GM18511 (cell line): ENCODE results near the gene CRY2.
A peak's percentile ranks its signal among the peaks of the same experiment; 100 is the strongest.

Experiments used
- ATAC-seq: cut with Tn5 transposase; IDR thresholded peaks from one replicate; pipeline ENCODE4 v1.9.1; 2021; ENCODE audit warnings: mild to moderate bottlenecking, moderate library complexity; ENCODE audit not compliant: unreplicated experiment

Gene CRY2

DNA sequence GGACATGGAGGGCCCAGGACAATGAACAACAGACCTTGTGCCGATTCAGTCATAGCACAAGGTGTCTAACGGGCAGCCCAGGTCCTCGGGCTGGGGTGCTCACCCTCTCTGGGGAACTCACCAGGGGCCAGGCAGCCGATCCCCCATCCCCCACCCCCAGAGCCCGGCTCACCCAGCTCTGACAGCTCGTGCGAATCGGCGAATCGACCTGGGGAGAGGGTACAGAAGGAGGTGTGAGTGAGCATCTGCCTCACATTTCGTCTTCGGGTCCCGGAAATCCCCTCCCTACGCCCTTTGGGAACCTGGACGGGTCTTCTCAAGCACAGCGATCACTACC, 70.0 kb downstream of the CRY2 start:
- peak; percentile 1 for ATAC-seq

DNA sequence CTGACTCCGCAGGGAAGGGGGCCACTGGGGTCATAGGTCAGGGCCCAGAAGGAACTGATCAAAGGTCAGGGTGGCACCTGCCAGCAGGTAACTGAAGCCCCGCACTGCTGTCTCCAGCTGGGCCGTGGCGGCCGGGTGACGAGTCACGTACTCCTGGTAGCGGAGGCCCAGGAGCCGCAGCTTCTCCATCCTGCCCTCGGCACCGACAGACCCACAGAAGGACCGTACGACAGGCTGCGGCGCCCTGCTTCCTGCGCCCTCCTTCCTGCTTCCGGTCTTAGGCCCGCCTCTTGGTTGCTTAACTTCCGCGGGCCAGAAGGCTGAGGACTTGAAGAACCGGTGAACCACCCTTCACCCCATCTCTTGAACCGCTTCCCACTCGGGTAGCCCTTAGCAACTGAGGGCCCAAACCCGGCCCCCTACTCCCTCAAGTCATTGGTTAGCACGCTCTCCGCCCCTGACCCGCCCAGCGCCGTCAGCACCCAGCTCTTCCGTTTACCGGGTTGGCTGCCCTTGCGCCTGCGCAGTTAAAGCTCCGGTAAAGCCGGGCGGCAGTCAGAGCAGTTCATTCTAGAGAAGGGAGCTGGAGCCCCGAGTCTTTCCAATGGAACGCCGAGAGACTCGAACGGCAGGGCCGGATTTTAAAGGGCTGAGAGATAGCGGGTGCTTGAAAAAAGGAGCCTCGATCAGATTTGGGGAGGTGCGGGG, 70.5 kb downstream of the CRY2 start, which contains the start of gene PEX16:
Gene PEX16 (minus strand): TSS at position 255 of the 708 bp plus-strand sequence. CDS start 66 bp downstream, at position 189.
- peak; percentile 91 for ATAC-seq

DNA sequence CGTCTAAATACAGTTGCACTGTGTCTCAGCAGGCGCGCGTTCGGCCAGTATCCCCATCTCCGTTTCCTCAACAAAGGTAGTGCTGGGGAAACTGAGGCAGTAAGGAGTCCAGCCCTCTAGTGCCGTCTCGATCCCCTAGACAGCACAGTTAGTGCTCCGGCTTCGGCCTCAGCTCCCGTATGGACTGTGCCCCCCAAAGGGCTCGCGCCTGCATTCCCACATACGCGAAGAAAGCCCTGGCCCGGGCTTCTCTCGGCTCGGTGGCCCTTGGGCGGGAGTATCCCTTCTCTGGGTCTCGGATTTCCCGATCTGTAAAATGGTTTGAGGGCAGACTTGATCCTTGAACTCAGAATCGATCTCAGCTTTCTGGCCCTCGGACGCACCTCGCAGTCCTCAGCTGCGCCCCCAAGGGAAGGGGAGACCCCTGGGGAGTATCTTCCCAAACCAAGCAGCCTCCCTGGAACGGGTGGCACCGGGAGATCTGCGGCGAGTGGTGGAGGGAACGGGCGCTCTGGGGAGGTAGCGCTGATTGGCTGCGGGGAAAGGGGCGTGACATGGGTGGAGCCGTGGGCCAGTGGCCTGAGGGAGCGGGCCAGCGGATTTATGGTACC, 71.2 kb downstream of the CRY2 start:
- peak; percentile 44 for ATAC-seq

DNA sequence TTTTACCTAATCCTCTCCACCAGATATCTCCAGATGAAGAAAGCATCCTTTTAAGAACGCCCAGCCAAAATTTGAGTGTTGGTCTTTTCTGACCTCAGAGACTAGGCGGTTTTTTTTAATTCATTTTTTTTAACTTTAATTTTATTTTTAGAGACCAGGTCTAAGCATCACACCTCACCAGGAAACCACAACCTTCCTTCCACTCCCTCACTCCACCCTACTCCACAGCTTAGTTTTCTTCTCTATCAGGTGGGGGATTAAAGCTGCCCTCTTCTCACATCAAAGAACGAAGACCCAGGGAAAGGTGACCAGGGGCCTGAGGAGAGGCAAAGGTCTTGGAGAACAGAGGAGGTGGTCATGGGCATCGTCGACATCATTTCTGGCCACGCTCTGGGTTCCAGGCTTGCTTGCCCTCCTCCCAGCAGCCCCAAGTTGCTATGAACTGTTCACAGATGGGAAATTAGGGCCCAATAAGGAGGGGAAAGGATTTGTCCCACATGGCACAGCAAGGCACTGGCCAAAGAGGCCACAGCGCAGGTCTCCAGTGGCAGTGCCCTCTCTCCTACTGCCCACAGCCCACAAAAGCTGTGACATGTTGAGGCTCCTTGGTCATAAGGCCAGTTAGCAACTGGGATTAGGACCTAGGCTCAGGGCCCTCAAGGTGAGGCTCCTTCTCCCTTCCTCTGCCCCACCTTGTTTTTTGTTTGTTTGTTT, 71.8 kb downstream of the CRY2 start:
- ATAC-seq, result no peak

DNA sequence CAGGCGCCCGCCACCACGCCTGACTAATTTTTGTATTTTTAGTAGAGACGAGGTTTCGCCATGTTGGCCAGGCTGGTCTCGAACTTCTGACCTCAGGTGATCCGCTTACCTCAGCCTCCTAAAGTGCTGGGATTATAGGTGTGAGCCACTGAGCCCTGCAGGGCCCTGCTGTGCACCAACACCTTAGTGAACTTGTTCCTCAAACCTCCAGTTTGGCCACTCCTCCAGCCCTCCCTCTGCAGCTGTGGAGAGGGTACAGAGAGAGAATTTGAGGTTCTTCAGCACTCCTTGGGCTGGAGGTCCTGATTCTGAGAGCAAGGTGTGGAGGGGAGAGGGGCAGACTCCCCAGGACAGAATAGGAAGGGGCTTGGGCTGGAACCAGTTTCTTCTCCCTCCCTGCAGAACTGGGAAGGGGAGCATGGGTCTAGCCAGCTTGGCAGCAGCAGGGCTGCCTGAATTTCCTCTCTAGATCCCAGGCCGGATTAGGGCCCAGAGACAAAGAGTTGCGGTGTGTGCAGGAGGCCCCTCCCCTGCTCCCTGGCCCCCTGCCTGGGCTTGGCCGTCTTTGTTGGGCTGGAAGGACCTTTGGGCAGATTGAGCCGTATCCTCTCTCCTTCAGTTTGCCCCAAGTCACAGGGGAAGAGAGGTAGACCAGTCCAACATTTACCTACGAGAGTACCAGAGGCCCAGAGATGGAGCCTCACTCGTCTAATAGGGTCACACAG, 72.7 kb downstream of the CRY2 start:
- ATAC-seq, result no peak

DNA sequence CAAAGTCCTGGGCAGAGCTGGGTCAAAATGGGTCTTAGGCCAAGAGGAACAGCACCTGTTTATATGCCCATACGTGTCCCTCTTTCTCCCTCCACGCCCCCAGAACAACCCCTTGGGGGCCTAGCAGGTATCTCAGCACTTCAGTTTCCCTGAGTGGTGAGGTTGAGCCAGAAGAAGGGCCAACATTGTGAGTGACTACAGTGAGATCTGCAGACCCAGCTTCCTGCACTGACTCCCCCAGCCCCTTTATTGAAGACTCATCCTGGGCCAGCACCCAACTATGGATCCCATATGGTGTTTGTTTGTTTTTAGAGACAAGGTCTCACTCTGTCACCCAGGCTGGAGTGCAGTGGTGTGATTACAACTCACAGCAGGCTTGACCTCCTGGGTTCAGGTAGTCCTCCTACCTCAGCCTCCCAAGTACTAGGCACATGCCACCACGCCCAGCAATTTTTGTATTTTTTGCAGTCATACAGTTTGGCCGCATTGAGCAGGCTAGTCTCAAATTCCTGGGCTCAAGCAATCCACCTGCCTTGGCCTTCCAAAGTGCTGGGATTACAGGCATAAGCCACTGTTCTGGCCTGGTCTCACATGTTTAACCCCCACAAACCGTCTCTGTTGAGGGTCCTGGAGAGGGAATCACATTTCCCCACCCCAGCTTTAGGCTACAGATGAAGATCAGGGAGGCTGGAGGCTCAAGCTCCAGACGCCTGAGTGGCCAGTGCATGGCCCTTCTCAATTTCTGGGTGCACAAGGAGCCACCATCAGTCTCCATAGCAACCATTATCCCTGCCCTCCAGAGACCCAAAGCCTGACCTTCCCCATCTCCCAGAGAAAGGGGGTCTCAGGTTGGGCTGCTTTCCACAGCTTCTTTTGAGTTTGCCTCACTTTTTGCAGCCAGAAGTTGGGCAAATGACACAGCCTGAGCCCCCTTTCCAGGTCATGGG, 73.5 kb downstream of the CRY2 start:
- ATAC-seq, result no peak

DNA sequence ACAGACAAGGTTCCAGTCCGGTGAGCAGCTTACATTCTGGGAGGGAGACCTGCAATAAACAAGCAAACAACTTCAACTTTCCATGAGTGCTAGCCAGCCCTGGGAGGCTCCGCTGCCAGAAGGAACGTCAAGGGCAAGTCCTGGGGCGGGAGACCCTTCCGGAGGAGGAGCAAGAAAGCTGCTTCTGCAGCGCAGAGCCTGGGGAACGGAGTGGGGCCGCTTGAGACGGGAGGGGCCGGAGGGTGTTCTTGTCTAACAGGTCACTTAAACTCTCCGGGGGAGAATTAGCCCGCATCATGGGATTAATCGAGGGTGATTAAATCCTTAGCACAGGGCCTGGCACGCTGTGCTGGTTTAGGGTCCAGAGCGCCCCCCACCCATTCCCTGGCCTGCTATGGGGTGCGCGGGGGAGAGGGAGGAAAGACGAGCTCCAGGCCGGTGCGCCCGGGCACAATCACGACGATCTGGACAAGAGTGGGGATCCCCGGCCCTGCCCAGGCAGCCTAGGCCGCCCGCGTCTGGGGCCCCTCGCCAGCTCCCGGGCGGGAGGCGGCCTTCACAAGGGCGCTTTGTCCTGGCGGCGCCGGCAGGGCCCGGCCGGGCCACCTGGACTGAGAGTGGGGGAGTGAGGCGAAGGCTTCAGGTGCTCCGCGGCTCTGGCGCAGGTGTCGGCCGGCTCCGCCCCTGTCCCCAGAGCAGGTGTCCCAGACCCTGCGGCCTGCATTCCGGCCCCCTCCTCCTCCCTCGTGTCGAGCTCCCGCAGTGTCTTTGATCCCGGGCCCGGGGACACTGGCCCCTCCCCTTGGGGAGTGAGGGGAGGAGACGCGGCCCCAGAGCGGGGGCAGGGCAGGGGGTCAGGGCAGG, 74.5 kb downstream of the CRY2 start:
- ATAC-seq, result no peak

DNA sequence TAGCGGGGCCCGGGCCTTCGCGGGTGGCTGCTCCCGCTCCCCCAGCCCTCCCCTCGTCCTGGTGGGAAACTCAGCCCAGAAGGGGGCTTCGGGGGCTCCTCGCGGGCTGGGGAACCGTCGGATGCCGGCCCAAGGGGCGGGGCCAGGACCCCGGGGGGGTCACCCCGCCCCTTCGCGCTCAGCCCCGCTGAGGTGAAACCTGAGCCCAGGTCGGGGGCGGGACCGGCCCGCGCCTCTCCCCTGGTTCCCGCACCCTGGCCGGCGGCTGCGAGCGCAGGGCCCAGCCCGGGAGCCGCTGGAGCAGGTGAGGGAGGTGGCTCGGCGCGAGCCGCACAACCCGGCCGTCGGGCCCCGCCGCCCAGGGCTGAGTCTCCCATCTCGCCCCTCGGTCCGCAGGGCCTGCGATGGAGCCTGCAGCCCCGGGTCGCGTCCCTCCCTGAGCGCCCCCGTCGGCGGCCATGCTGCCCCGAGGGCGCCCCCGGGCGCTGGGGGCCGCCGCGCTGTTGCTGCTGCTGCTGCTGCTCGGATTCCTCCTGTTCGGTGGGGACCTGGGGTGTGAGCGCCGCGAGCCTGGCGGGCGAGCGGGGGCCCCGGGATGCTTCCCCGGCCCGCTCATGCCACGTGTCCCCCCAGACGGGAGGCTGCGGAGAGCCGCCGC, 75.3 kb downstream of the CRY2 start, which contains the start of gene LARGE2:
Gene LARGE2 (plus strand): TSS at position 232 of the 658 bp plus-strand sequence. CDS start 227 bp downstream, at position 459.
- no peak for ATAC-seq

DNA sequence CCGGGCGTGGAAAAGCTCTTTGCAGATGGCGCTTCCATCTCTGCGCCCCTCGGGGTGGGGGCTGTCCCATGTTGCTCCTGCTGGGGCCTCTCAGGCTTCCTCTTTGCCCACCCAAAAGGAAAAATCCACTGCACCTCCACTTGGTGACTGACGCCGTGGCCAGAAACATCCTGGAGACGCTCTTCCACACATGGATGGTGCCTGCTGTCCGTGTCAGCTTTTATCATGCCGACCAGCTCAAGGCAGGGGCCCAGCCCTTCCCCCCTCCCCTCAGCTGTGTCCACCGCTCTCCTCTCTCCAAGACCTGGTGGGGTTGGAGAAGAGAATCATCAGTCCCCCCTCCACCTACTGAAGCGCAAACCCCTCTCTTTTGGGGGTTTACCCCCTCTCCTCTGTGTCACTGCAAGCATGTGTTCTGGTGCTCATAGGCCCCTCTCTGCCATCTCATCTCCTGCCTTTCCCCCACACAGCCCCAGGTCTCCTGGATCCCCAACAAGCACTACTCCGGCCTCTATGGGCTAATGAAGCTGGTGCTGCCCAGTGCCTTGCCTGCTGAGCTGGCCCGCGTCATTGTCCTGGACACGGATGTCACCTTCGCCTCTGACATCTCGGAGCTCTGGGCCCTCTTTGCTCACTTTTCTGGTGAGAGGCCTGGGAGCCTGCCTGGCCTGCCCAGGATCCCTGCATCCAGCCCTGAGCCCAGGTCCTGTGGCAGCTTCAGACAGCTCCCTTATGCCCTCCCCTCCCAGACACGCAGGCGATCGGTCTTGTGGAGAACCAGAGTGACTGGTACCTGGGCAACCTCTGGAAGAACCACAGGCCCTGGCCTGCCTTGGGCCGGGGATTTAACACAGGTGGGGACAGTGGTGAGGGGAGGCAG, 77.0 kb downstream of the CRY2 start:
- no peak for ATAC-seq

DNA sequence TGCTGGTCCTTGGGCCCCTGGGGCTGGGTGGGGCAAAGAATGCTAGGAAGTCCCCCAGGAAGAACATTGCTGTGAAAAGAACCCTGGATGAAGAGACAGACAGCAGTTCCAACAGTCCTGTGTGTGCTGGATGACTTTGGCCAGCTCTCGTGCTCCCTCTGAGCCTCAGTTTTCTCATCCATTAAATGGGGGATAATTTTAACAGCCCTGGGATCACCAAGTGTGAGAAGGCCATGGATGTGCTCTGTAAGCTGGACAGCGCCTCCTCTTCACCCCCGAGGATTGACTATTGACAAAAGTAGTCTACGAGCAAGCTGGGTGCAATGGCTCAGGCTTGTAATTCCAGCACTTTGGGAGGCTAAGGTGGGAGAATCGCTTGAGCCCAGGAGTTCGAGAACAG, 77.7 kb downstream of the CRY2 start:
- ATAC-seq, result no peak

DNA sequence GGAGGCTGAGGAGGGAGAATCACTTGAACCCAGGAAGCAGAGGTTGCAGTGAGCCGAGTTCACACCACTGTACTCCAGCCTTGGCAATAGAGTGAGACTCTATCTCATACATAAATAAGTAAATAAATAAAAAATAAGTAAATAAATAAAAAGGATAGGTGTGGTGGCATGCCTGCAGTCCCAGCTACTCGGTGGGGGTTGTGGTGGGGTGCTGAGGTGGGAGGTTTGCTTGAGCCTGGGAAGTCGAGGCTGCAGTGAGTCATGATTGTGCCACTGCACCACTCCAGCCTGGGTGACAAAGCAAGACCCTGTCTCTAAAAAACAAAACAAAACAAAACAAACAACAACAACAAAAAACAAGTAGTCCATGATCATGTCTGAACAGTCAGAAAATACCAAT, 78.3 kb downstream of the CRY2 start:
- ATAC-seq, result no peak

DNA sequence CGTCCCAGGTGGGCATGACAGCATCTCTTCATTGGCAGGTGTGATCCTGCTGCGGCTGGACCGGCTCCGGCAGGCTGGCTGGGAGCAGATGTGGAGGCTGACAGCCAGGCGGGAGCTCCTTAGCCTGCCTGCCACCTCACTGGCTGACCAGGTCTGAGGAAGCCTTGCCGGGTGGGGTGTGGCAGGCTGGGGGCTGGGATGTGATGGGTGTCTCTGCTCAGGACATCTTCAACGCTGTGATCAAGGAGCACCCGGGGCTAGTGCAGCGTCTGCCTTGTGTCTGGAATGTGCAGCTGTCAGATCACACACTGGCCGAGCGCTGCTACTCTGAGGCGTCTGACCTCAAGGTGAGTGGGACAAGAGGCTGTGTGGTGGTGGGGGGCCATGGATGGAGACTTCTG, 78.7 kb downstream of the CRY2 start:
- ATAC-seq, result no peak

DNA sequence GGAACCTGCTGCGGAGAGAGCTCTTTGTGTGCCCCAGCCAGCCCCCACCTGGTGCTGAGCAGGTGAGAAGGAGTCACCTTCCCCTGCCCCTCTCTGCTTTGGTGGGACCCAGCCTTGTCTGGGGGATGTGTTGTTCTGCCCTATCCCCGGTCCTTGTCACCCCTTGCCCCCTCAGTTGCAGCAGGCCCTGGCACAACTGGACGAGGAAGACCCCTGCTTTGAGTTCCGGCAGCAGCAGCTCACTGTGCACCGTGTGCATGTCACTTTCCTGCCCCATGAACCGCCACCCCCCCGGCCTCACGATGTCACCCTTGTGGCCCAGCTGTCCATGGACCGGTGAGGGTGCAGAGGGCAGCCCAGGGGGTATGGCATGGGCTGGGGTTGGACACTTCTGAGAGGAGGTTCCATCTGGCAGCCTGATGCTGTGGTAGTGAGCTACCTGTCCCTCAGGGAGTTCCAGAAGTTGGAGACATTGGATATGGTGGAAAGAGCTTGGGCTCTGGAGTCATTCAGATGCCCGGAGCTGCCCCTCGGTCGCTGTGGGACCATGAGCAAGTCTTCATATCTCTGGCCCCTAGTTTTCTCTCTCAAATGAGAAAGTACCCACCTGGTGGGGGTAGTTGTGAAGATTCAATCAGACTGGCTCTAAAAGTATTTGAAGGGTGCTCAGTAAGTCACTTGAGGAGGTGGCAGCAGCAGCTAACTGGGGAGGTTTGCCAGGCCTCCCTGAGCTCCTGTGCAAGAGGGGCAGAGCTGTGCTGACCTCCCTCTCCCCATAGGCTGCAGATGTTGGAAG, 79.5 kb downstream of the CRY2 start:
- ATAC-seq, result no peak

DNA sequence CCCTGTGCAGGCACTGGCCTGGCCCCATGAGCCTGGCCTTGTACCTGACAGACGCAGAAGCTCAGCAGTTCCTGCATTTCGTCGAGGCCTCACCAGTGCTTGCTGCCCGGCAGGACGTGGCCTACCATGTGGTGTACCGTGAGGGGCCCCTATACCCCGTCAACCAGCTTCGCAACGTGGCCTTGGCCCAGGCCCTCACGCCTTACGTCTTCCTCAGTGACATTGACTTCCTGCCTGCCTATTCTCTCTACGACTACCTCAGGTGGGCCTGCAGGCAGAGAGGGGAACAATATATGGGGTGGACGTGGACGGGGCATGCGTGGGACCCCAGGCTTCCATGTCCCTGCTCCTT, 80.0 kb downstream of the CRY2 start:
- ATAC-seq, result no peak

DNA sequence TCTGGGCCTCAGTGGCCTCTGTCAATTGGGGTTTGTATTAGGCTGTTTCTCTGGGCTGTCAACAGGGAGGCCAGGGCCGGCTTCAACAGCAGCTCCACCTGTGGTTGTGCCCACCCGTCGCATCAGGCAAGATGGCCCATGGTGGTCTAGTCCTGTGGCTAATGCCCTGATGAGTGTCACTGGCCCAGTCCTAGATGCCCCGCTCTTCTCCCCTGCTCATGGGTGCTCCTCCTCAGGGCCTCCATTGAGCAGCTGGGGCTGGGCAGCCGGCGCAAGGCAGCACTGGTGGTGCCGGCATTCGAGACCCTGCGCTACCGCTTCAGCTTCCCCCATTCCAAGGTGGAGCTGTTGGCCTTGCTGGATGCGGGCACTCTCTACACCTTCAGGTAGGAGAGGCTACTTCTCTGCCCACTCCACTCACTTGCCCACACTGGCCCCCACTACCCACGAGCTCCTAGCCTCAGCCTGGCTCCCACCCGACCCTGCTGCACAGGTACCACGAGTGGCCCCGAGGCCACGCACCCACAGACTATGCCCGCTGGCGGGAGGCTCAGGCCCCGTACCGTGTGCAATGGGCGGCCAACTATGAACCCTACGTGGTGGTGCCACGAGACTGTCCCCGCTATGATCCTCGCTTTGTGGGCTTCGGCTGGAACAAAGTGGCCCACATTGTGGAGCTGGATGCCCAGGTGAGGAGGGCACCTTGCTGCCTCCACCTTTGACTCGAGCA, 80.6 kb downstream of the CRY2 start:
- ATAC-seq, result no peak

DNA sequence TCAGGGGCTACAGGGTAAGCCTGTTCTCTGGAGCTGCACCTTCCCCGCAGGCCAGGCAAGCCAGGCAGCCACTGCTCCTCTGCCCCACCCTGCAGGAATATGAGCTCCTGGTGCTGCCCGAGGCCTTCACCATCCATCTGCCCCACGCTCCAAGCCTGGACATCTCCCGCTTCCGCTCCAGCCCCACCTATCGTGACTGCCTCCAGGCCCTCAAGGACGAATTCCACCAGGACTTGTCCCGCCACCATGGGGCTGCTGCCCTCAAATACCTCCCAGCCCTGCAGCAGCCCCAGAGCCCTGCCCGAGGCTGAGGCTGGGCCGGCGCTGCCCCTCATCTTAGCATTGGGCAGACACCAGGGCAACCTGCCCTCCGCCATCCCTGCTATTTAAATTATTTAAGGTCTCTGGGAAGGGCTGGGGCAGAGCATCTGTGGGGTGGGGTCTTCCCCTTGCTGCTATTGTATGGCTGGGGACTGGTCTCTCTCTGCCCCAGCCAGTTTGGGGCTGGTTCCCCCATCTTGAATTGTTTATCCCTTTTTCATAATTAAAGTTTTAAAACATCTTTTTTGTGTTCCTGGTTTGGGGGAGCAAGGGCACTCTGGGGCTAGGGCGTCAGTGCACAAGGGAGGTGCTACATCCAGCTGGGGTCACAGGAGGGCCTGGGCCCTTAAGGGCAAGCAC, 81.4 kb downstream of the CRY2 start:
- no peak for ATAC-seq
